ENCODE results near the gene RIMBP2.

The RIMBP2 gene

DNA sequence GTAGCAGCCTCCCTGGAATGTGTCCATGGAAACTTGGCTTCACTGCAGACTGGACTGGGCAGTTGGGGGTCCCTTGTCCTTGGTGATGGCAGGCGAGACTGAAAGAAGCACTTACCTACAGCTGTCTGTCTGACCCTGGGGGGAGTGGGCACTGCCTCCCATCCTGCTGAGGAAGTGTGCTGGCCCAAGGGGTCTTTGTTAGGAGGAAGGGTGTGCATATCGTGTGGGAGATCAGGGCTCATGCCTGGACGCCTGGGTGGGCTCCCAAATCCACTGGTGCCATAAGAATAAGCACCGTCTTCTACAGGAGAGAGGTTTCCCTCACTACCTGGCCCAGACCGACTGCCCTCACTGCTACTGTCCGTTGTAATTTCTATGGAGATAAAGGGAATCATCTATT lies 297.0 kb downstream of the RIMBP2 start:
- Histone ChIP-seq H3K27me3 (ENCODE audit: insufficient read depth, poor library complexity, severe bottlenecking) (no peaks in the 10 kb centered on the region), H3K27ac (replicated peaks) (no peak overlapping the region), H3K4me3 (replicated peaks; ENCODE audit: insufficient read depth, low read length) (no peak overlapping the region)
- no peak for DNase-seq (ENCODE audit: low read depth in 1 of 2, low spot score in 1 of 2)
- TF ChIP-seq, protein P1, sequence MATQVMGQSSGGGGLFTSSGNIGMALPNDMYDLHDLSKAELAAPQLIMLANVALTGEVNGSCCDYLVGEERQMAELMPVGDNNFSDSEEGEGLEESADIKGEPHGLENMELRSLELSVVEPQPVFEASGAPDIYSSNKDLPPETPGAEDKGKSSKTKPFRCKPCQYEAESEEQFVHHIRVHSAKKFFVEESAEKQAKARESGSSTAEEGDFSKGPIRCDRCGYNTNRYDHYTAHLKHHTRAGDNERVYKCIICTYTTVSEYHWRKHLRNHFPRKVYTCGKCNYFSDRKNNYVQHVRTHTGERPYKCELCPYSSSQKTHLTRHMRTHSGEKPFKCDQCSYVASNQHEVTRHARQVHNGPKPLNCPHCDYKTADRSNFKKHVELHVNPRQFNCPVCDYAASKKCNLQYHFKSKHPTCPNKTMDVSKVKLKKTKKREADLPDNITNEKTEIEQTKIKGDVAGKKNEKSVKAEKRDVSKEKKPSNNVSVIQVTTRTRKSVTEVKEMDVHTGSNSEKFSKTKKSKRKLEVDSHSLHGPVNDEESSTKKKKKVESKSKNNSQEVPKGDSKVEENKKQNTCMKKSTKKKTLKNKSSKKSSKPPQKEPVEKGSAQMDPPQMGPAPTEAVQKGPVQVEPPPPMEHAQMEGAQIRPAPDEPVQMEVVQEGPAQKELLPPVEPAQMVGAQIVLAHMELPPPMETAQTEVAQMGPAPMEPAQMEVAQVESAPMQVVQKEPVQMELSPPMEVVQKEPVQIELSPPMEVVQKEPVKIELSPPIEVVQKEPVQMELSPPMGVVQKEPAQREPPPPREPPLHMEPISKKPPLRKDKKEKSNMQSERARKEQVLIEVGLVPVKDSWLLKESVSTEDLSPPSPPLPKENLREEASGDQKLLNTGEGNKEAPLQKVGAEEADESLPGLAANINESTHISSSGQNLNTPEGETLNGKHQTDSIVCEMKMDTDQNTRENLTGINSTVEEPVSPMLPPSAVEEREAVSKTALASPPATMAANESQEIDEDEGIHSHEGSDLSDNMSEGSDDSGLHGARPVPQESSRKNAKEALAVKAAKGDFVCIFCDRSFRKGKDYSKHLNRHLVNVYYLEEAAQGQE (IDR thresholded peaks at IDR 0.05; ENCODE audit: insufficient replicate concordance, low read depth), result no peak
- TF ChIP-seq, protein P2, sequence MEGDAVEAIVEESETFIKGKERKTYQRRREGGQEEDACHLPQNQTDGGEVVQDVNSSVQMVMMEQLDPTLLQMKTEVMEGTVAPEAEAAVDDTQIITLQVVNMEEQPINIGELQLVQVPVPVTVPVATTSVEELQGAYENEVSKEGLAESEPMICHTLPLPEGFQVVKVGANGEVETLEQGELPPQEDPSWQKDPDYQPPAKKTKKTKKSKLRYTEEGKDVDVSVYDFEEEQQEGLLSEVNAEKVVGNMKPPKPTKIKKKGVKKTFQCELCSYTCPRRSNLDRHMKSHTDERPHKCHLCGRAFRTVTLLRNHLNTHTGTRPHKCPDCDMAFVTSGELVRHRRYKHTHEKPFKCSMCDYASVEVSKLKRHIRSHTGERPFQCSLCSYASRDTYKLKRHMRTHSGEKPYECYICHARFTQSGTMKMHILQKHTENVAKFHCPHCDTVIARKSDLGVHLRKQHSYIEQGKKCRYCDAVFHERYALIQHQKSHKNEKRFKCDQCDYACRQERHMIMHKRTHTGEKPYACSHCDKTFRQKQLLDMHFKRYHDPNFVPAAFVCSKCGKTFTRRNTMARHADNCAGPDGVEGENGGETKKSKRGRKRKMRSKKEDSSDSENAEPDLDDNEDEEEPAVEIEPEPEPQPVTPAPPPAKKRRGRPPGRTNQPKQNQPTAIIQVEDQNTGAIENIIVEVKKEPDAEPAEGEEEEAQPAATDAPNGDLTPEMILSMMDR (IDR thresholded peaks at IDR 0.05; ENCODE audit: insufficient read depth, low read length), result no peak

DNA sequence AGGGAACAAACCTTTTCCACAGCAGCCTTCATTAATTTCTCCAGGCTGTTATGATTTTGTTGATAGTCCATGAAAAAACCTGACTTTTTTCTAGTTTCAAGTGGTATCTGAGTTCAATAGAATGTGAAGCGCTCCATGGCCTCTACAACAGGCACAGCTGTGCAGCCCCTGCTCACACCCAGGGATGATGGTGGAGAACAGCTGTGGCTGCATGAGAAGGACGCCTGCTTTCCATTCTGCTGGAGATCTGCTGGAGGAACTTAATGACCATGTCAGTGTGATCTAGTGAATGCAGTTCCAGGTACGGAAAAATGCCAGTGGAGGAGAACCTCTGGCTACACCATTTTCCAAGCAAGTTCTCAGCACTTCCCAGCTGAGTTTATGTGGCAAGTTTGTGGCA lies 297.8 kb downstream of the RIMBP2 start:
- no peaks in the 10 kb centered on the region for H3K27me3 ChIP-seq (ENCODE audit: insufficient read depth, poor library complexity, severe bottlenecking)
- TF ChIP-seq POLR2AphosphoS5 (IDR thresholded peaks at IDR 0.05; ENCODE audit: low read depth), result no peak
- TF ChIP-seq SPI1 (IDR thresholded peaks at IDR 0.05; ENCODE audit: borderline replicate concordance, low read depth), result no peak
- TF ChIP-seq GABPA (IDR thresholded peaks at IDR 0.05; ENCODE audit: low read depth), result no peak
- TF ChIP-seq, protein P1 (IDR thresholded peaks at IDR 0.05; ENCODE audit: insufficient replicate concordance, low read depth), result no peak
- TF ChIP-seq, protein P2 (IDR thresholded peaks at IDR 0.05; ENCODE audit: insufficient read depth, low read length), result no peak
- H3K27ac ChIP-seq (replicated peaks), result no peak overlapping the region
- no peak overlapping the region for H3K4me3 ChIP-seq (replicated peaks; ENCODE audit: insufficient read depth, low read length)
- no peak for DNase-seq (ENCODE audit: low read depth in 1 of 2, low spot score in 1 of 2)

DNA sequence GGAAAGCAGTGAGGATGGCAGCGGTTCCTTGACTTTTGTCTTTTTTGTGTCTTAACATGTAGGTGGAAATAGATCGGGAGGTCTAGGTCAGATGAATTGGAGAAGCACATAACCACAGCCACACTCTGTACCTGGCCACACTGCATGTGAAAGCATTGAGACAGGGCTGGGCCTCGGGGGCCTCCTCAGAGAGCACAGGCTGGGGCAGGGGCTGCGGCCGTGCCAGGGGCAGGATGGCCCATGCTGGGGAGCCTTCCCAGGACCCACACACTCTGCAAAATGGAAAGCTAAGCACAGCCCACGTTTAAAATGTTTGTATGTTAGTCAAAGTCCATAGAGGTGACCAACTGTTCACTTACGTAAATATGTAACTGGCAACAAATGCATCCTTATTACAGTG lies 301.7 kb downstream of the RIMBP2 start:
- H3K27ac ChIP-seq (replicated peaks), result no peak overlapping the region
- H3K4me3 ChIP-seq (replicated peaks; ENCODE audit: insufficient read depth, low read length), result no peak overlapping the region
- H3K27me3 ChIP-seq (ENCODE audit: insufficient read depth, poor library complexity, severe bottlenecking), result no peaks in the 10 kb centered on the region
- no peak for DNase-seq (ENCODE audit: low read depth in 1 of 2, low spot score in 1 of 2)
- TF ChIP-seq, protein P2 (IDR thresholded peaks at IDR 0.05; ENCODE audit: insufficient read depth, low read length), result no peak
- TF ChIP-seq GABPA (IDR thresholded peaks at IDR 0.05; ENCODE audit: low read depth) (no peak), SPI1 (IDR thresholded peaks at IDR 0.05; ENCODE audit: borderline replicate concordance, low read depth) (no peak), POLR2AphosphoS5 (IDR thresholded peaks at IDR 0.05; ENCODE audit: low read depth) (no peak)
- TF ChIP-seq, protein P1 (IDR thresholded peaks at IDR 0.05; ENCODE audit: insufficient replicate concordance, low read depth), result no peak

Measured in HL-60 (cell line).